DND-41 (cell line): Measurements from ENCODE around the gene FBXW7.

ENCODE experiments used
- ATAC-seq: fragments of 200-7000 bp; cut with Tn5 transposase; 3 replicates; pipeline ENCODE4 v1.9.1; 2021; ENCODE audit warnings: low read depth; ENCODE audit not compliant: insufficient read depth
- DNase-seq: peaks from one replicate; pipeline ENCODE4 v3.0.0-alpha.2; 2020
- H2AFZ ChIP-seq: 2 replicates; pipeline ENCODE4 v1.6.0; 2012; ENCODE audit warnings: low read depth, low read length
- H3K27ac ChIP-seq: 2 replicates; pipeline ENCODE4 v1.5.1; 2012; ENCODE audit warnings: low read length, inconsistent platforms
- H3K27me3 ChIP-seq: fragments of 200-600 bp; sonication (generic); 2 replicates; pipeline ENCODE4 v1.6.0; 2012; ENCODE audit warnings: low read length, mild to moderate bottlenecking, inconsistent platforms; ENCODE audit not compliant: insufficient read depth, poor library complexity
- H3K36me3 ChIP-seq: 2 replicates; pipeline ENCODE4 v1.5.1; 2012; ENCODE audit warnings: low read length, inconsistent platforms; ENCODE audit not compliant: insufficient read depth
- H3K4me1 ChIP-seq: 2 replicates; pipeline ENCODE4 v1.5.1; 2012; ENCODE audit warnings: mild to moderate bottlenecking, low read length; ENCODE audit not compliant: insufficient read depth
- H3K4me2 ChIP-seq: 2 replicates; pipeline ENCODE4 v1.6.0; 2012; ENCODE audit warnings: mild to moderate bottlenecking, moderate library complexity, low read length, inconsistent platforms; ENCODE audit not compliant: insufficient read depth
- H3K4me3 ChIP-seq, 2 experiments: fragments of 200-600 bp in 1 of 2; shearing (Covaris generic) in 1 of 2; 2 replicates each; pipeline ENCODE4 v1.5.1; 2012 to 2016; ENCODE audit warnings: inconsistent platforms in 2 of 2, low read length in 2 of 2, mild to moderate bottlenecking in 2 of 2, low read depth in 1 of 2, moderate library complexity in 1 of 2
- H3K79me2 ChIP-seq: 2 replicates; pipeline ENCODE4 v1.6.0; 2012; ENCODE audit warnings: low read length, inconsistent platforms; ENCODE audit not compliant: insufficient read depth
- H3K9ac ChIP-seq: 2 replicates; pipeline ENCODE4 v1.6.0; 2012; ENCODE audit warnings: low read depth, mild to moderate bottlenecking, inconsistent platforms, low read length, moderate library complexity
- H3K9me3 ChIP-seq: 2 replicates; pipeline ENCODE4 v1.5.1; 2012; ENCODE audit warnings: low read length, moderate library complexity, mild to moderate bottlenecking, inconsistent platforms; ENCODE audit not compliant: insufficient read depth, severe bottlenecking
- H4K20me1 ChIP-seq: 2 replicates; pipeline ENCODE4 v1.6.0; 2012; ENCODE audit warnings: low read length; ENCODE audit not compliant: insufficient read depth
- EZH2 ChIP-seq: IDR thresholded peaks from 3 replicates; pipeline ENCODE4 v1.6.1; 2012; ENCODE audit warnings: borderline replicate concordance, low read depth, mild to moderate bottlenecking, moderate library complexity, low read length, inconsistent platforms; ENCODE audit not compliant: severe bottlenecking
- TF ChIP-seq, protein P1 (sequence below): IDR thresholded peaks from 2 replicates; pipeline ENCODE4 v1.5.1; 2012; ENCODE audit warnings: borderline replicate concordance, low read length, moderate library complexity, mild to moderate bottlenecking; ENCODE audit not compliant: poor library complexity, severe bottlenecking; ENCODE audit errors: extremely low read depth

The FBXW7 gene

GRCh38 chr4:152344001-152344400, 191.9 kb downstream of the FBXW7 start:
- Histone ChIP-seq H3K9ac (no peak overlapping the region), H3K79me2 (peaks cover 27% of the 10 kb centered on the region), H3K27me3 (no peaks in the 10 kb centered on the region), H2AFZ (no peak overlapping the region), H3K4me1 (peaks cover 22% of the 10 kb centered on the region), H3K36me3 (peaks cover 56% of the 10 kb centered on the region), H3K9me3 (no peaks in the 10 kb centered on the region), H4K20me1 (no peaks in the 10 kb centered on the region), H3K27ac (no peak overlapping the region), H3K4me2 (no peak overlapping the region), H3K4me3 (no peak overlapping the region)
- ATAC-seq (no peak), DNase-seq (no peak)
- TF ChIP-seq EZH2 = no peak
- TF ChIP-seq, protein P1, sequence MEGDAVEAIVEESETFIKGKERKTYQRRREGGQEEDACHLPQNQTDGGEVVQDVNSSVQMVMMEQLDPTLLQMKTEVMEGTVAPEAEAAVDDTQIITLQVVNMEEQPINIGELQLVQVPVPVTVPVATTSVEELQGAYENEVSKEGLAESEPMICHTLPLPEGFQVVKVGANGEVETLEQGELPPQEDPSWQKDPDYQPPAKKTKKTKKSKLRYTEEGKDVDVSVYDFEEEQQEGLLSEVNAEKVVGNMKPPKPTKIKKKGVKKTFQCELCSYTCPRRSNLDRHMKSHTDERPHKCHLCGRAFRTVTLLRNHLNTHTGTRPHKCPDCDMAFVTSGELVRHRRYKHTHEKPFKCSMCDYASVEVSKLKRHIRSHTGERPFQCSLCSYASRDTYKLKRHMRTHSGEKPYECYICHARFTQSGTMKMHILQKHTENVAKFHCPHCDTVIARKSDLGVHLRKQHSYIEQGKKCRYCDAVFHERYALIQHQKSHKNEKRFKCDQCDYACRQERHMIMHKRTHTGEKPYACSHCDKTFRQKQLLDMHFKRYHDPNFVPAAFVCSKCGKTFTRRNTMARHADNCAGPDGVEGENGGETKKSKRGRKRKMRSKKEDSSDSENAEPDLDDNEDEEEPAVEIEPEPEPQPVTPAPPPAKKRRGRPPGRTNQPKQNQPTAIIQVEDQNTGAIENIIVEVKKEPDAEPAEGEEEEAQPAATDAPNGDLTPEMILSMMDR = no peak

DNA sequence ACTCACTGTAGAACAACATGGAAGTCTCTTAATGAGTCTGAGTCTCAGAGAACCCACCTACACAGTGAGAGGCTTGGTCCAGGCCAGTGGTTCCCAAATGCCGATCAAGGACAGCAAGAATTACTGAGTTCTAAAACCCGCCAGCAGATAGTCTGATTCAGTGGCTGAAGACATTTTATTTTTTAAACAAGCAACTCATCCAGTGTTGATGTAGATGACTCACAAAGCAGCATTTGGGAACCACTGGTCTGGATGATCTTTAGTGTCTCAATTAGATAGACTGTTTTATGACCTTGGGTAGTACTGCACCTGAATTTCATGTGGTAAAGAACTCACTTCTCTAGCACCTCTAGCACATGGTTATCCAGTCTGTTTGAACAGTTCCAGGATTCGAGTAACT, 193.6 kb downstream of the FBXW7 start:
- Histone ChIP-seq H3K9ac (no peak overlapping the region), H3K4me1 (peaks cover 7% of the 10 kb centered on the region; the same call in 1 of the 2 replicates), H3K36me3 (peaks cover 61% of the 10 kb centered on the region), H3K4me2 (no peak overlapping the region), H3K4me3 (no peak overlapping the region), H3K27me3 (no peaks in the 10 kb centered on the region), H3K27ac (no peak overlapping the region), H3K79me2 (peaks cover 11% of the 10 kb centered on the region; the same call in 1 of the 2 replicates), H4K20me1 (no peaks in the 10 kb centered on the region), H3K9me3 (no peaks in the 10 kb centered on the region), H2AFZ (no peak overlapping the region)
- TF ChIP-seq, protein P1 = no peak
- TF ChIP-seq EZH2 = no peak
- ATAC-seq (no peak), DNase-seq (no peak)

DNA sequence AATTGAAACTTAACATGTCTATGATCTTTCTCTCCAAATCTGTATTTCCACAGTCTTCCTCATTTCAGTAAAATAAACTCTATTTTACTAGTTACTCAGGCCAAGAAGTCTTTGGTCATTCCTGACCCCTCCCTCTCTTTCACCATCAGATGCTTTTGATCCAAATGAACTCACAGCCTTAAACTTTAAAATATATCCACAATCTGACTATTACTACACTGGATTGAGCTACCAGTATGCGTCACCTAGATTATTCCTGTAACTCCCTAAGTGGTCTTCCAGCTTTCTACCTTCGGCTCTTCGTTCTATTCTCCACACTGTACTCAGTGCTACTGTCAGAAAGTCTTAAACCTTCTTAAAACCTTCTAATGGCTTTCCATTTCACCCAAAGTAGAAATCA, 195.1 kb downstream of the FBXW7 start:
- peaks cover 55% of the 10 kb centered on the region for H3K36me3 ChIP-seq
- H3K27me3 ChIP-seq = no peaks in the 10 kb centered on the region
- H3K79me2 ChIP-seq = 0 out of 2 replicates have a peak, but pooled peaks cover 1% of the 10 kb centered on the region
- no peak overlapping the region for H3K9ac ChIP-seq
- no peak for TF ChIP-seq EZH2
- TF ChIP-seq, protein P1 = no peak
- H3K4me3 ChIP-seq = no peak overlapping the region
- H3K9me3 ChIP-seq = no peaks in the 10 kb centered on the region
- no peak overlapping the region for H3K27ac ChIP-seq
- ATAC-seq = no peak
- no peak overlapping the region for H3K4me2 ChIP-seq
- H3K4me1 ChIP-seq = no peaks in the 10 kb centered on the region
- DNase-seq = no peak
- no peaks in the 10 kb centered on the region for H4K20me1 ChIP-seq
- no peak overlapping the region for H2AFZ ChIP-seq

GRCh38 chr4:152339576-152339975, 196.3 kb downstream of the FBXW7 start:
- TF ChIP-seq, protein P1 = no peak
- no peak for TF ChIP-seq EZH2
- H2AFZ ChIP-seq = no peak overlapping the region

More at GRCh38 chr4:152339576-152339975, 196.3 kb downstream of the FBXW7 start:
- DNase-seq (no peak), ATAC-seq (no peak)
- Histone ChIP-seq H3K9ac (no peak overlapping the region), H3K79me2 (0 out of 2 replicates have a peak, but pooled peaks cover 1% of the 10 kb centered on the region), H3K27ac (no peak overlapping the region), H3K4me2 (no peak overlapping the region), H3K4me1 (no peaks in the 10 kb centered on the region), H4K20me1 (no peaks in the 10 kb centered on the region), H3K27me3 (no peaks in the 10 kb centered on the region), H3K9me3 (no peaks in the 10 kb centered on the region), H3K36me3 (peaks cover 55% of the 10 kb centered on the region), H3K4me3 (no peak overlapping the region)
